GM23338 (cell line): Measurements from ENCODE around the gene ORAI1.

ENCODE experiments used
- CREB1 ChIP-seq: fragments of 250-450 bp; sonication (Bioruptor Pico); IDR thresholded peaks from 2 replicates; pipeline ENCODE4 v1.5.0; 2020; ENCODE audit warnings: low read depth, mild to moderate bottlenecking, moderate library complexity
- CTCF ChIP-seq, 2 experiments: fragments of 200-600 bp in 1 of 2; sonication (generic) in 1 of 2; conservative IDR thresholded peaks; 2 replicates each; pipeline versions ENCODE4 v1.5.1 to v1.6.1; 2016 to 2017; ENCODE audit warnings: antibody characterized with exemption in 2 of 2, low read depth in 2 of 2, mild to moderate bottlenecking in 2 of 2, moderate library complexity in 1 of 2
- EZH2 ChIP-seq: fragments of 200-600 bp; sonication (generic); IDR thresholded peaks from one replicate; pipeline ENCODE4 v1.8.0; 2017; ENCODE audit warnings: antibody characterized with exemption, mild to moderate bottlenecking, low read depth; ENCODE audit not compliant: unreplicated experiment
- EZH2phosphoT487 ChIP-seq: fragments of 200-600 bp; sonication (generic); IDR thresholded peaks from one replicate; pipeline ENCODE4 v1.8.1; 2018; ENCODE audit warnings: antibody characterized with exemption; ENCODE audit not compliant: unreplicated experiment
- JUNB ChIP-seq: IDR thresholded peaks from one replicate; pipeline ENCODE4 v1.6.1; 2016; ENCODE audit warnings: antibody characterized with exemption; ENCODE audit not compliant: unreplicated experiment
- NANOG ChIP-seq: IDR thresholded peaks from 2 replicates; pipeline ENCODE4 v1.6.1; 2016; ENCODE audit warnings: antibody characterized with exemption, borderline replicate concordance
- POLR2AphosphoS5 ChIP-seq: IDR thresholded peaks from 2 replicates; pipeline ENCODE4 v1.6.1; 2016; ENCODE audit warnings: antibody characterized with exemption, low read depth
- REST ChIP-seq: IDR thresholded peaks from one replicate; pipeline ENCODE4 v1.6.1; 2018; ENCODE audit warnings: antibody characterized with exemption; ENCODE audit not compliant: unreplicated experiment
- STAT1 ChIP-seq: IDR thresholded peaks from one replicate; pipeline ENCODE4 v1.6.1; 2016; ENCODE audit warnings: antibody characterized with exemption; ENCODE audit not compliant: unreplicated experiment
- ZNF331 ChIP-seq: fragments of 250-450 bp; sonication (Bioruptor Pico); IDR thresholded peaks from 2 replicates; pipeline ENCODE4 v1.5.0; 2020; ENCODE audit warnings: low read depth, mild to moderate bottlenecking, moderate library complexity
- ZNF462 ChIP-seq: fragments of 250-450 bp; sonication (Bioruptor Pico); IDR thresholded peaks from 2 replicates; pipeline ENCODE4 v1.5.0; 2020; ENCODE audit warnings: mild to moderate bottlenecking, moderate library complexity

GRCh38 chr12:121656122-121656521 lies 29.8 kb downstream of the ORAI1 start:
- no peak for TF ChIP-seq REST
- no peak for TF ChIP-seq JUNB
- no peak for TF ChIP-seq CTCF (conservative IDR thresholded peaks at IDR 0.05; ENCODE audit: low read depth in 2 of 2)
- TF ChIP-seq EZH2: no peak
- no peak for TF ChIP-seq EZH2phosphoT487
- no peak for TF ChIP-seq POLR2AphosphoS5
- no peak for TF ChIP-seq ZNF462 (CRISPR knock-in tag)
- TF ChIP-seq ZNF331 (CRISPR knock-in tag): no peak
- TF ChIP-seq NANOG: no peak
- no peak for TF ChIP-seq STAT1
- no peak for TF ChIP-seq CREB1 (CRISPR knock-in tag)
